Kidney (tissue), 14 donors: Measurements from ENCODE around the gene SDSL. TPM values are rescaled to one million over a fixed set of nuclear protein-coding genes. Genes with fewer than 3 reads are reported as not detected.

Experiments
- DNase-seq, 5 donors: peaks; one replicate each; pipeline ENCODE4 v3.0.0-alpha.2; 2013 to 2020
- FAIRE-seq: peaks from 2 replicates; lab custom pipeline; 2012; peaks lifted over from hg19 to GRCh38; lab: Jason Lieb, UNC
- H3K27ac ChIP-seq, 2 donors: one replicate each; pipeline ENCODE4 v1.7.0; 2013; ENCODE audit warnings: low read depth in 2 of 2, low read length in 2 of 2, inconsistent platforms in 1 of 2
- H3K27me3 ChIP-seq: one replicate; pipeline ENCODE4 v1.7.1; 2013; ENCODE audit warnings: low read length, inconsistent platforms; ENCODE audit not compliant: control insufficient read depth, insufficient read depth
- H3K36me3 ChIP-seq, 3 donors: one replicate each; pipeline versions ENCODE4 v1.7.0 to v1.7.1; 2013; ENCODE audit warnings: low read length in 3 of 3, control low read depth in 1 of 3, inconsistent platforms in 1 of 3; ENCODE audit not compliant: insufficient read depth in 3 of 3, control insufficient read depth in 2 of 3
- H3K4me1 ChIP-seq, 3 donors: one replicate each; pipeline versions ENCODE4 v1.7.0 to v1.7.1; 2013; ENCODE audit warnings: low read length in 3 of 3, inconsistent platforms in 1 of 3, low read depth in 1 of 3; ENCODE audit not compliant: control insufficient read depth in 2 of 3, insufficient read depth in 2 of 3
- H3K4me3 ChIP-seq, 3 donors: one replicate each; pipeline versions ENCODE4 v1.7.0 to v1.8.1; 2013; ENCODE audit warnings: low read length in 3 of 3, control low read depth in 1 of 3, inconsistent platforms in 1 of 3
- H3K9ac ChIP-seq, 3 donors: one replicate each; pipeline versions ENCODE4 v1.7.0 to v1.7.1; 2013; ENCODE audit warnings: low read length in 3 of 3, control low read depth in 1 of 3, inconsistent platforms in 1 of 3
- H3K9me3 ChIP-seq, 3 donors: one replicate each; pipeline versions ENCODE4 v1.7.0 to v1.7.1; 2013; ENCODE audit warnings: low read length in 3 of 3, control low read depth in 1 of 3, inconsistent platforms in 1 of 3; ENCODE audit not compliant: control insufficient read depth in 2 of 3, insufficient read depth in 1 of 3
- intact Hi-C: fragments of 100-400 bp; cut with DNase I; formaldehyde crosslinking; loops from one replicate; pipeline ENCODE4 v1.11.1; 2022
- polyA plus RNA-seq: library from polyadenylated mRNA; stranded (reverse); fragments of 350-450 nt; fragmentation: Illumina TruSeq; extraction: RNeasy Lipid Tissue Mini Kit (QIAGEN cat#74804); gene quantifications from one replicate; pipeline ENCODE4 v1.2.3, GENCODE V29; 2014; ENCODE audit warnings: low read depth, low replicate concordance; ENCODE audit not compliant: insufficient read depth
- total RNA-seq: library from RNA; stranded (reverse); fragmentation: NEBNext Ultra II Directional; extraction: Animal tissue kit (Norgen Biotek cat#: 25700); gene quantifications from one replicate; pipeline ENCODE4 v1.2.1, GENCODE V29; 2021
- TF ChIP-seq, protein P1 (sequence below): IDR thresholded peaks from 3 replicates; pipeline ENCODE4 v1.5.1; 2012; ENCODE audit warnings: mild to moderate bottlenecking, moderate library complexity, borderline replicate concordance; ENCODE audit not compliant: insufficient read depth; ENCODE audit errors: extremely low read depth
- donor health status: control.
- donor health status: control.
- donor health status: control.
- donor health status: control.
- donor health status: control.
- donor health status: DM: yes; HTN: yes; CAD: no.
- donor health status: Normal renal cell carcinoma (clear cell type).

The SDSL gene
- total and polyA plus RNA-seq, 2 donors from 2014 or later, result 22.8 to 116 TPM

DNA sequence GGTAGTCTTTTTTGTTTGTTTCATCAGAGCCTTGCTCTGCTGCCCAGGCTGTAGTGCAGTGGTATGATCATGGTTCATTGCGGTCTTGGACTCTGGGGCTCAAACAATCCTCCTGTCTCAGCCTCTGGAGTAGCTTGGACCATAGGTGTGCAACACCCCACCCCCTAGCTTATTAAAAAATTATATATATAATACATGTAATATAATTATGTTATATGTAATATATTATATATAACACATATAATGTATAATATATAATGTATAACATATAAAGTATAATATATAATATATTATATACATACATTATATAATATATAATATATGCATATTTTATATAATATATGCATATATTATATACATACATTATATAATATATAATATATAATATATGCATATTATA is 27.7 kb downstream of the SDSL start:
- H3K9ac ChIP-seq, result no peak overlapping the region
- H3K4me3 ChIP-seq, result no peak overlapping the region
- no peaks in the 10 kb centered on the region for H3K9me3 ChIP-seq
- intact Hi-C loops, result no loop called here
- FAIRE-seq, result peak; percentile 99
- DNase-seq, result no peak
- TF ChIP-seq, protein P1, sequence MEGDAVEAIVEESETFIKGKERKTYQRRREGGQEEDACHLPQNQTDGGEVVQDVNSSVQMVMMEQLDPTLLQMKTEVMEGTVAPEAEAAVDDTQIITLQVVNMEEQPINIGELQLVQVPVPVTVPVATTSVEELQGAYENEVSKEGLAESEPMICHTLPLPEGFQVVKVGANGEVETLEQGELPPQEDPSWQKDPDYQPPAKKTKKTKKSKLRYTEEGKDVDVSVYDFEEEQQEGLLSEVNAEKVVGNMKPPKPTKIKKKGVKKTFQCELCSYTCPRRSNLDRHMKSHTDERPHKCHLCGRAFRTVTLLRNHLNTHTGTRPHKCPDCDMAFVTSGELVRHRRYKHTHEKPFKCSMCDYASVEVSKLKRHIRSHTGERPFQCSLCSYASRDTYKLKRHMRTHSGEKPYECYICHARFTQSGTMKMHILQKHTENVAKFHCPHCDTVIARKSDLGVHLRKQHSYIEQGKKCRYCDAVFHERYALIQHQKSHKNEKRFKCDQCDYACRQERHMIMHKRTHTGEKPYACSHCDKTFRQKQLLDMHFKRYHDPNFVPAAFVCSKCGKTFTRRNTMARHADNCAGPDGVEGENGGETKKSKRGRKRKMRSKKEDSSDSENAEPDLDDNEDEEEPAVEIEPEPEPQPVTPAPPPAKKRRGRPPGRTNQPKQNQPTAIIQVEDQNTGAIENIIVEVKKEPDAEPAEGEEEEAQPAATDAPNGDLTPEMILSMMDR, result no peak
- H3K4me1 ChIP-seq, result no peaks in the 10 kb centered on the region
- no peak overlapping the region for H3K27ac ChIP-seq
- no peaks in the 10 kb centered on the region for H3K36me3 ChIP-seq
- H3K27me3 ChIP-seq, result no peaks in the 10 kb centered on the region

DNA sequence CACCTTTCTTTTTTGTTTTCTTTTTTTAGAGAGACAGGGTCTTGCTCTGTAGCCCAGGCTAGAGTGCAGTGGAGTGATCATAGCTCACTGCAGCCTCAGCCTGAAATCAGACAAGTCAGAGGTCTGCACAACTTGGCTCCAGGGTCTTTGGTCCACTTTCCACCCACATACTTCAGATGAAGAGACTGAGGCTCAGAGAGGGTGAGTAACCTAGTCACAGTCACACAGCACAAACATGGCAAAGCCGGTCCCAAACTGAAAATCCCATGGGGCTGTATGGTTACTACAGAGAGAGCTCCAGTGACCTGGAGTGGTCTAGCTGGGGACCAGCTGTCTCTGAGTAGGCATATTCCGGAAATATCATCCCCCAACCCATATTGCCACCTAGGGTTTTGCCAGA is 30.3 kb downstream of the SDSL start:
- no peaks in the 10 kb centered on the region for H3K27me3 ChIP-seq
- intact Hi-C loops, result no loop called here
- H3K9ac ChIP-seq, result no peak overlapping the region
- no peaks in the 10 kb centered on the region for H3K9me3 ChIP-seq
- no peak for FAIRE-seq
- H3K36me3 ChIP-seq, result no peaks in the 10 kb centered on the region
- no peak overlapping the region for H3K4me3 ChIP-seq
- H3K27ac ChIP-seq, result no peak overlapping the region
- DNase-seq, result no peak
- TF ChIP-seq, protein P1, result no peak
- H3K4me1 ChIP-seq, result no peaks in the 10 kb centered on the region

DNA sequence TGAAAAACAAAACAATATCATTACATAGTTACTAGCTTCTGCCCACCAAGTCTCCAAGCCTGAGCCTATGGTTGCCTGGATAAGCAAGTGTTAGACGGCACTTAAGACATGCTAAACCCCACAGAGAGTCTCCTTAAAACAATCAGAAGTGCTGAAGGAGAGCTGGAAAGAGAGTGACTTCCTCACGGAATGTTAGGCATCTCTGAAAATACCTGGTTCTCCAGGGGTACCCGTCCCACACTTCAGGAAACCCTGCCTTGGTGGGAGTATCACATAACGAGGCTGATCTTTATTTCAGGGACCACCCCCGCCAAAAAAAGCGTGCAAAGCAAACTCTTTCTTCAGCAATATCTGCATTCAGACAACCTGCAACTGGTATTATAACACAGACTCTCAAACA is 31.1 kb downstream of the SDSL start:
- Histone ChIP-seq H3K36me3 (no peaks in the 10 kb centered on the region), H3K9ac (no peak overlapping the region), H3K27me3 (no peaks in the 10 kb centered on the region), H3K27ac (no peak overlapping the region), H3K4me1 (no peaks in the 10 kb centered on the region), H3K4me3 (no peak overlapping the region), H3K9me3 (no peaks in the 10 kb centered on the region)
- FAIRE-seq (no peak), DNase-seq (no peak)
- intact Hi-C loops, result no loop called here
- TF ChIP-seq, protein P1, result no peak

DNA sequence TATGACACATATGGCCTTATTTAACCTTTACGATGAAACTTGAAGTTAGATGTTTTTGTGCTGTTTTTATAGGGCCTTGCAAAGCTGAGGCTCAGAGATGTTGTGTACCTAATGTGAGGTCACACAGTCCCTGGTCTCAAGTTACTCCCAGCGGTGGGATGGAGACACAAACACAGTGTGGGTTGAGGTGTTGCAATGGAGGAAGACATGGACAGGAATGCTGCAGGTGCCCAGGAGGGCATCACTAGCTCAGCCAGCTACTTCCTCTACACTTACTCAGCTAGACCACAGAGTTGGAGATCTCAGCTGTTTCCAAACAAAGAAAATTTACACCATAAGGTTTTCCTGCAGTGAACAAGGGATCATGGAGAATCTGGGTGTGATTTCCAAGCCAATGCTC is 34.0 kb downstream of the SDSL start:
- intact Hi-C loops, result no loop called here
- no peak overlapping the region for H3K9ac ChIP-seq
- H3K27ac ChIP-seq, result no peak overlapping the region
- DNase-seq, result no peak
- FAIRE-seq, result no peak
- H3K4me1 ChIP-seq, result no peaks in the 10 kb centered on the region
- TF ChIP-seq, protein P1, result no peak
- no peak overlapping the region for H3K4me3 ChIP-seq
- no peaks in the 10 kb centered on the region for H3K36me3 ChIP-seq
- H3K27me3 ChIP-seq, result peaks cover under 1% of the 10 kb centered on the region
- no peaks in the 10 kb centered on the region for H3K9me3 ChIP-seq
